Measurements from ENCODE around the gene KRT3.

Gene KRT3

GRCh38 chr12:52813203-52813819, 17.4 kb upstream of the KRT3 start:
- DNase-seq: no peak

GRCh38 chr12:52812749-52813148, 16.8 kb upstream of the KRT3 start:
- DNase-seq: no peak

GRCh38 chr12:52812073-52812400, 16.1 kb upstream of the KRT3 start:
- no peak for DNase-seq

GRCh38 chr12:52811191-52812072, 15.5 kb upstream of the KRT3 start:
- no peak for DNase-seq

GRCh38 chr12:52810554-52810953, 14.6 kb upstream of the KRT3 start:
- no peak for DNase-seq

- no peak for DNase-seq
Observed at GRCh38 chr12:52809166-52809565, 13.2 kb upstream of the KRT3 start.

GRCh38 chr12:52808573-52809160, 12.8 kb upstream of the KRT3 start:
- DNase-seq: no peak

GRCh38 chr12:52807544-52808470, 11.9 kb upstream of the KRT3 start:
- no peak for DNase-seq

- DNase-seq: no peak
Observed at GRCh38 chr12:52806821-52807543, 11.1 kb upstream of the KRT3 start.

GRCh38 chr12:52806169-52806811, 10.4 kb upstream of the KRT3 start:
- no peak for DNase-seq

GRCh38 chr12:52805739-52806138, 9.8 kb upstream of the KRT3 start:
- no peak for DNase-seq

GRCh38 chr12:52805000-52805399, 9.1 kb upstream of the KRT3 start:
- DNase-seq: no peak

- DNase-seq: no peak
Observed at GRCh38 chr12:52802442-52802841, 6.5 kb upstream of the KRT3 start.

GRCh38 chr12:52801773-52802172, 5.9 kb upstream of the KRT3 start:
- no peak for DNase-seq

GRCh38 chr12:52800259-52800917, 4.5 kb upstream of the KRT3 start:
- DNase-seq: no peak

- DNase-seq: no peak
Observed at GRCh38 chr12:52799505-52800211, 3.7 kb upstream of the KRT3 start.

- no peak for DNase-seq
Observed at GRCh38 chr12:52798671-52799504, 3.0 kb upstream of the KRT3 start.

GRCh38 chr12:52798003-52798670, 2.2 kb upstream of the KRT3 start:
- no peak for DNase-seq

- DNase-seq: no peak
Observed at GRCh38 chr12:52797529-52797894, 1.6 kb upstream of the KRT3 start.
